NCI-H1048 (cell line): ENCODE data around the gene YJEFN3.

ENCODE experiments used
- DNase-seq: peaks from one replicate; lab custom pipeline; 2025; lab: John Stamatoyannopoulos, UW

The YJEFN3 gene

DNA sequence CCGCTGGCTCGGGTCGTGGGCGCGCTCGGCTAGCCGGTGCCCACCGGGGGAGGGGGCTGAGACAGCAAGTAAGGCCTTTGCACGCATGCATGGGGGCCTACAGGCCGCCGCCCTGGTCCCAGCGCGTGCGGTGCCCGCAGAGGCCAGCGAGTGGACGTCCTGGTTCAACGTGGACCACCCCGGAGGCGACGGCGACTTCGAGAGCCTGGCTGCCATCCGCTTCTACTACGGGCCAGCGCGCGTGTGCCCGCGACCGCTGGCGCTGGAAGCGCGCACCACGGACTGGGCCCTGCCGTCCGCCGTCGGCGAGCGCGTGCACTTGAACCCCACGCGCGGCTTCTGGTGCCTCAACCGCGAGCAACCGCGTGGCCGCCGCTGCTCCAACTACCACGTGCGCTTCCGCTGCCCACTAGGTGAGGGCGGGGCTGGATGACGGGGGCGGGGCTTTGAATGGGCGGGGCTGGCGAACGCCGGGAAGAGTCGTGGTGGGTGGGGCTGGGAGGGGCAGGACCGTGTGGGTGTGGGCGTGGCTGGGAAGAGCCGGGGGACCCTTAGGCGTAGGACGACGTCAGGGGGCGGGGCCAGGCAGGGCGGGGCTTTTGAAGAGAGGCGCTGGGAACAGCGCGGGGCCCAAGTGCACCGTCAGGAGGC, 11.5 kb downstream of the YJEFN3 start:
- DNase-seq: peak; percentile 80

DNA sequence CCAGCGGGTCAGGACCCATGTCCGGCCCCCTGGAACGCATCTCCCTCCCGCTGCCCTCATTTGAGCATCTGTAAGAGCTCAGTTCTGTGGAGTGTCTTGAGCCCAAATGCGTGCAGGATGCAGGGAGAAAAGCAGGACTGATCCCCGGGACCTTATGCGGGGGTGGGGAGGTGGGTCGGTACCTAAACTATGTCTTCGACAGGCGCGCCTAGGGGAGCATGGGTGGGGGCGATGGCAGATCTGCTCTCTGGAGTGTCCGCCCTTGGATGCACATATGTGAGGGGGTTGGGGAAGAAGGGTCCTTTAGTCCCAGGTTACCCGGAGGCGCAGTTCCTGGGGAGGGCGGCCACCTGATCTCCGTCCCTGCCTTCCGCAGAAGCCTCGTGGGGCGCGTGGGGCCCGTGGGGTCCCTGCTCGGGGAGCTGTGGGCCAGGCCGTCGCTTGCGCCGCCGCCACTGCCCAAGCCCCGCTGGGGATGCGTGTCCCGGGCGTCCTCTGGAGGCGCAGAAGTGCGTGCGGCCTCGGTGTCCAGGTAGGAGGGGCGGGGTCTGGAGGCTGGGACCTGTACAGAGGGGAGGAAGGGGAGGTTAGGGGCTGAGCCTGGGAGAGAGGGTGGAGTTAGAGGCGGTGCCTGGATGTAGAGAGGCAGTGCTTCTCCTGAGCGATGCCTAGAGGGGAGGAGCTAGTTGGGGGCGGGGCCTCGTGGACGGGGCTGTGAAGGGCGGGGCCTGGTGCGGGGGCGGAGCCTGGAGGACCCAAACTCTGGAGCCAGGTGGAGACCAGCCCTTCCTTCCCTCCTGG, 12.2 kb downstream of the YJEFN3 start:
- no peak for DNase-seq

DNA sequence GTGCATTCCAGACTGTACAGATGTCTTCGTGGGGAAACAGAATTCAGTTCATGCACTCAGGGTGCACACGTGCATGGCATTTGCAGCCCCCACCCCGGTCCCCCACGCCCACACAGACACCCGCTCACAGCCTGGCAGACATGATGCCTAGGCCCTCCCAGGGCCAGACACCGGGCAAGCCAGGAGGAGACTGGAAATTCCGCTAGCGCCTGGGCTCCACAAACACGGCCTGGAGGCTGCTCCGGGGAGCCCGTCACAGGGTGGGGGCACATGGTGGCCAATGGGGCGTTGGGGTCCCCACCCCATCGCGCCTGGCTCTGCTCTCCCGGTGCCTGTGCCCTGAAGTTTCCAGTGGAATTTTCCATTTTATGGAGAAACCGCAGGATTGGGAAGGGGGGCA, 12.9 kb downstream of the YJEFN3 start:
- DNase-seq: no peak

DNA sequence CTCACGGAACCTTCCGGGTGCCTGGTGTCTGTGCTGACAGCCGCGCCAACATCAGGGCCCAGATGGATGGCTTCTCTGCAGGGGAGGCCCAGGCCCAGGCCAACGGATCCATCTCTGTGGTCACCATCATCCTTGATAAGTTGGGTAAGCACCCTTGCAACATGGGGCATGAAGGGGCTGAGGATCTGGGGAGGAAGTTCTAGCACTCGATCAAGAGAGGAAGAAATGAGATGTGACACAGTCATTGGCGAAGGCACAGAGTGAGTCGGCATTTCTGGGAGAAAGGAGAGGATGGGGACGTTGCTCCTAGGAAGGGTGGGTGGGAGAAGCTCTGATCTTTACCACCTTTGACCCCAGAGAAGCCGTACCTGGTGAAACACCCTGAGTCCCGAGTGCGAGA, 13.8 kb downstream of the YJEFN3 start:
- DNase-seq: no peak

DNA sequence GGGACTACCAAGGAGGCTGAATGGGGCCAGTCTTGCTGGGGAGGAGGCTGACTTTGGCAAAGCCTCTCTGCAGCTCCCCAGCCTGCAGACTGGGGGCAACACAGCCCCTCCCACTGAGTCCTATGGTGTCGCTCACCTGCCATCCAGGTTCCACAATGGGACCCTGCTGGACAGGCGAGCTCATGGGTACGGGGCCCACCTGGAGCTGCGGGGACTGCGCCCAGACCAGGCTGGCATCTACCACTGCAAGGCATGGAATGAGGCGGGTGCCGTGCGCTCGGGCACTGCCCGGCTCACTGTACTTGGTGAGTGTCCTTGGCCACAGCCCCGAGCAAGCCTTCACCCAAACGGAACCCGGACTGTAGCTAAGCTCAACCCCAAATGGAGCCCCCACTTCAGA, 14.4 kb downstream of the YJEFN3 start:
- DNase-seq: no peak

DNA sequence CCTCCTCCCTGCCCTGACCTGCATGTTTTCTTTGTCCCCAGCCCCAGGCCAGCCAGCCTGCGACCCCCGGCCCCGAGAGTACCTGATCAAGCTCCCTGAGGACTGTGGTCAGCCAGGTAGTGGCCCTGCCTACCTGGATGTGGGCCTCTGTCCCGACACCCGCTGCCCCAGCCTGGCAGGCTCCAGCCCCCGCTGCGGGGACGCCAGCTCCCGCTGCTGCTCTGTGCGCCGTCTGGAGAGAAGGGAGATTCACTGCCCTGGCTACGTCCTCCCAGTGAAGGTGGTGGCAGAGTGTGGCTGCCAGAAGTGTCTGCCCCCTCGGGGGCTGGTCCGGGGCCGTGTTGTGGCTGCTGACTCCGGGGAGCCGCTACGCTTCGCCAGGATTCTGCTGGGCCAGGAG, 14.9 kb downstream of the YJEFN3 start:
- no peak for DNase-seq

DNA sequence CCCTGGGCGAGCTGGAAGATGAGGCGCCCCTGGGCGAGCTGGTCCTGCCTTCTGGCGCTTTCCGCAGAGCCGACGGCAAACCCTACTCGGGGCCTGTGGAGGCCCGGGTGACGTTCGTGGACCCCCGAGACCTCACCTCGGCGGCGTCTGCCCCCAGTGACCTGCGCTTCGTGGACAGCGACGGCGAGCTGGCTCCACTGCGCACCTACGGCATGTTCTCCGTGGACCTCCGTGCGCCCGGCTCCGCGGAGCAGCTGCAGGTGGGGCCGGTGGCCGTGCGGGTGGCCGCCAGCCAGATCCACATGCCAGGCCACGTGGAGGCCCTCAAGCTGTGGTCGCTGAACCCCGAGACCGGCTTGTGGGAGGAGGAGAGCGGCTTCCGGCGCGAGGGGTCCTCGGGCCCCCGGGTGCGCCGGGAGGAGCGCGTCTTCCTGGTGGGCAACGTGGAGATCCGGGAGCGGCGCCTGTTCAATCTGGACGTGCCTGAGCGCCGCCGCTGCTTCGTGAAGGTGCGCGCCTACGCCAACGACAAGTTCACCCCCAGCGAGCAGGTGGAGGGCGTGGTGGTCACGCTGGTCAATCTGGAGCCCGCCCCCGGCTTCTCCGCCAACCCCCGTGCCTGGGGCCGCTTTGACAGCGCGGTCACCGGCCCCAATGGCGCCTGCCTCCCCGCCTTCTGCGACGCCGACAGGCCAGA, 15.7 kb downstream of the YJEFN3 start:
- DNase-seq: no peak

DNA sequence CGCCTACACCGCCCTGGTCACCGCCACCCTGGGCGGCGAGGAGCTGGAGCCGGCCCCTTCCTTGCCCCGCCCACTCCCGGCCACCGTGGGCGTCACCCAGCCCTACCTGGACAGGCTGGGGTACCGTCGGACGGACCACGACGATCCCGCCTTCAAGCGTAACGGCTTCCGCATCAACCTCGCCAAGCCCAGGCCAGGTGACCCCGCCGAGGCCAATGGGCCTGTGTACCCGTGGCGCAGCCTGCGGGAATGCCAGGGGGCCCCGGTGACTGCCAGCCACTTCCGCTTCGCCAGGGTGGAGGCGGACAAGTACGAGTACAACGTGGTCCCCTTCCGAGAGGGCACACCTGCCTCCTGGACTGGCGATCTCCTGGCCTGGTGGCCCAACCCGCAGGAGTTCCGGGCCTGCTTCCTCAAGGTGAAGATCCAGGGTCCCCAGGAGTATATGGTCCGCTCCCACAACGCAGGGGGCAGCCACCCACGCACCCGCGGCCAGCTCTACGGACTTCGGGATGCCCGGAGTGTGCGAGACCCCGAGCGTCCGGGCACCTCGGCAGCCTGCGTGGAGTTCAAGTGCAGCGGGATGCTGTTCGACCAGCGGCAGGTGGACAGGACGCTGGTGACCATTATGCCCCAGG, 16.4 kb downstream of the YJEFN3 start:
- DNase-seq: no peak

DNA sequence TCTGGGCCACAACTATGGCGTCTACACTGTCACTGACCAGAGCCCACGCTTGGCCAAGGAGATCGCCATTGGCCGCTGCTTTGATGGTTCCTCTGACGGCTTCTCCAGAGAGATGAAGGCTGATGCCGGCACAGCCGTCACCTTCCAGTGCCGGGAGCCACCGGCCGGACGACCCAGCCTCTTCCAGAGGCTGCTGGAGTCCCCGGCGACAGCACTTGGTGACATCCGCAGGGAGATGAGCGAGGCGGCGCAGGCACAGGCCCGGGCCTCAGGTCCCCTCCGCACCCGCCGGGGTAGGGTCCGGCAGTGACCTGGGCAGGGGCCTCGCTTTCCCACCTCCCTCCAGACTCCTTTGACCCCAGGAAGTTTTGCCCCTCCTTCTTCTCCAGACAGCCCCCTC, 17.0 kb downstream of the YJEFN3 start:
- DNase-seq: no peak

DNA sequence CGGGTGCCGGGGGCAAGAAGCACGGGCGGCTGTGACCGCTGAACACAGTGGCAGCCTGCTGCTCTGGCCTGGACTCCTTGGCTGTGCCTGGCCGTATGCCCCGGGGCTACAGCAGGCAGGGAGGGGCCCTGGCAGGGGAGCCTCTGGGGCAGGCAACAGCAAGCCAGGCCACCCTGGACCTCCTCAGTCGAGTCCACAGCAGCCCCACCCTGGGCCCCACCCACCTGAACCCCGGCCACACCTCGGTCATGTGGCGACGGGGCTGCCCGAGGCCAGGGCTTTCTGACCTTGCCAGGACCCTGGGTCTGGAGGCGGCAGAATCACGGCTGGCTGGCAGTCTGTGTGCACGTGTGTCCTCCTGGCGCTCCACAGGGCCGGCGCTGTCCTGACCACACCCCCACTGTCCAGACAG, 18.0 kb downstream of the YJEFN3 start:
- no peak for DNase-seq

DNA sequence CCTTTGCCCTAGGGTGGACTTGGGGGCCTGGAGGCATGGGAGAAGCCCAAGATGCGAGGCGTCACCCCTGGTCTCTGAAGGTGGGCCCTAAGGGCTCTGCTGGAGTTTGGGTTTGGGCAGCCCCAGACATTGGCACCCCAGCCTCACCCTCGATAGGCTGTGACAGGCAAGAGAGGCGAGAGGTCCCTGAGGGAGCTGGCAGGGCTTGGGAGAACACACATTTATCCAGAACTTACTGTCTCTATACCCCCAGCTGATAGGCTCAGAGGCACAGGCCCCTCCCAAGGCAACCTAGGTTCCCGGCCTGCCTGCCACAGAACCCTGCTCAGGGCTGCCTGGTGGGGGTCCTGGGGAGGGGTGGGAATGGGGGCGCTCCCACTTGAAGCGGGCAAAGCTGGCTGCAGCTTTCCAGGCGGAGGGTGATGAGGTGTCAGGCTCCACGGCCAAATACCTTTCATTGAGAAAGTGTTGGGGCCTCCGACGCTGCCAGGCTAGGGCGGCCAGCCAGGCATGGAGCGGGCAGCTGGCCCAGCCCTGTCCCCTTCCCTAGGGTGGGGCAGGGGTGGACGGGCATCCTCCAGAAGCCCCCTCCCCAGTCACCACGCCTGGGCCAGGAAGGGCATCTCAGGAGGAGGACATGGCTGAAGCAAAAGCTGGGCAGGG, 19.1 kb downstream of the YJEFN3 start:
- DNase-seq: no peak

DNA sequence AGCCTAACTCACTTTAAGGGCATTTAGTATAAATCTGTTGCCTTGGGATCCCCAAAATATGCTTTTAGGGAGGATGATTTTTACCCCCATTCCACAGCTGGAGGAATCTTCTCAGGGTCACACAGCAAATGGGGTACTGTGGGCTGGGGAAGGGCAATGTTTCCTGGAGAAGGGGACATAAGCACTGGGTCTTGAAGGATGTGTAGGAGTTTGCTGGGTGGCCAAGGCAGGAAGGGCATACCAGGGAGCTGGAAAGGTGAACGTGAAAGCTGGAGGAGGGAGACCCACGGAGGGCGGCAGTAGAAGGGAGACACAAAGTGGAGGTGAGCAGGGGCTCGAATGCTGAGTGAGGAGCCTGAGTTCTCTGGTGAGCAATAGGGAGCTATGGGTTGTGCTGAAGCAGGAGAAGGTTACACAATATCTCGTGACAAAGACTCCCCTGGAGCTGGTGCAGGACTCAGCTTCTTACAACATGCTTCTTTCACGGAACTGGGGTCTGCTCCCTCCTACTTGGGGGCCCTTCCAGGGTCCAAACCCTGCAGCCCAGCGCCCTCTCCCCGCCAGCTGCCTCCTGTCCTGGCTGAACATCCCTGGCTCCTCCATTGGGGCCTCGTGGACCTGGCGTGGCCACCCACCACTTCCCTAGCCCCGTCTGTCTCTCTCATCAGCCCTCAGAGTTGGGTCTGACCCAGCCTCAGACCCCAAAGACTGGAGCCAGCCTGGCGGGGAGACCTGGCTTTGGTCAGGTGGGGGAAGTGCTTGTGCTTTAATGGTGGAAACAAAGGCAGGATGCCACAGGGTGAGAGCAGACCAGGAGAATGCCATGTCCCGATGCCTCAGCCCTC, 20.4 kb downstream of the YJEFN3 start:
- no peak for DNase-seq

DNA sequence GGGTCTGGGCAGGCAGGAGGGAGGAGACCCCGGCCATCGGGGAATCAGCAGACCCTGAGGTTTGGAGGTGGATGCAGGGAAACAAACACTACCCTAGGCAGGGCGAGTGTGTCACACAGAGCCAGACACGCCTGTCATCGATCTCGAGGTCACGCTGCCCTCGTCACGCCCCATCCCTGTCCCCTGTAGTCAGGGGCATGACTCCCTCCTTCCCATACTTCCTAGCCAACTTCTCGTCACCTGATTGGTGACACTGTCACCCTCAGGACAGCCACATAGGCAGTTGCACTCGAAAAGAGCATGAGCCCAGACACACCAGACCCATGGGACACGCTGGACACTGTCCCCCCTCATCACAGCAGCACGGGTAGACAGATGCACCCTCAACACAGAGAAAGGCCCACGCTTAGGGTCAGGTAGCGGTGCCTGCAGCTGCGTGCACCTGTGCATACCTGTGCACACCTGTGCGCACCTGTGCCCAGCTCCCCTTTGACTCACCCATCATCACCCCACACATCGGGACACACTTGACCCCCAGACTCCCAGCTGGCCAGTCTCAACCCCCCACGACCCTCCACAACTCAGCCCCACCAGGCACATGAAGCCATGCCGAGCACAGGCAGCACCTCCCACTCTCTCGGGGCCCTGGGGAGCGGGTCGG, 21.2 kb downstream of the YJEFN3 start:
- no peak for DNase-seq

DNA sequence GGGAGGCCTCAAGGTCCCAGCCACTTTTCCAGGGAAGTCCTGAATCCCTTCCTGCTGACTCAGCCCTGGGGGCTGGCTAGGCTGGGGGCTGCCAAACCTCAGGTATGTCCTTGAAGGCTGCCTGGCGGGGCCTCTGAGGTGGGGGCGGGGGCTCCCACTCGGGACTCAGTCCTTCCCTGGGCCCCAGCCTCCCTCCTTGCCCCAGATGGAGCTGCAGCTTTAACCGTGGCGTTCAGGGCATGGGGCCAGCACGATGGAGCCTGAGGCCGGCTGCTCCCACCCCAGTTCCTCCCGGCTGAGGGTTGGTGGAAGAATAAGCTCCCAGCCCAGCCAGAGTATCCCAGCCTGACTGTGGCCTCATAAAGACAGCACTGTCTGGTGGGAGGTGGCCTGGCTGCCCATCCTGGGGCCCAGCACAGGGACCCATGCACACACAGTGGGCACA, 21.8 kb downstream of the YJEFN3 start:
- DNase-seq: no peak

DNA sequence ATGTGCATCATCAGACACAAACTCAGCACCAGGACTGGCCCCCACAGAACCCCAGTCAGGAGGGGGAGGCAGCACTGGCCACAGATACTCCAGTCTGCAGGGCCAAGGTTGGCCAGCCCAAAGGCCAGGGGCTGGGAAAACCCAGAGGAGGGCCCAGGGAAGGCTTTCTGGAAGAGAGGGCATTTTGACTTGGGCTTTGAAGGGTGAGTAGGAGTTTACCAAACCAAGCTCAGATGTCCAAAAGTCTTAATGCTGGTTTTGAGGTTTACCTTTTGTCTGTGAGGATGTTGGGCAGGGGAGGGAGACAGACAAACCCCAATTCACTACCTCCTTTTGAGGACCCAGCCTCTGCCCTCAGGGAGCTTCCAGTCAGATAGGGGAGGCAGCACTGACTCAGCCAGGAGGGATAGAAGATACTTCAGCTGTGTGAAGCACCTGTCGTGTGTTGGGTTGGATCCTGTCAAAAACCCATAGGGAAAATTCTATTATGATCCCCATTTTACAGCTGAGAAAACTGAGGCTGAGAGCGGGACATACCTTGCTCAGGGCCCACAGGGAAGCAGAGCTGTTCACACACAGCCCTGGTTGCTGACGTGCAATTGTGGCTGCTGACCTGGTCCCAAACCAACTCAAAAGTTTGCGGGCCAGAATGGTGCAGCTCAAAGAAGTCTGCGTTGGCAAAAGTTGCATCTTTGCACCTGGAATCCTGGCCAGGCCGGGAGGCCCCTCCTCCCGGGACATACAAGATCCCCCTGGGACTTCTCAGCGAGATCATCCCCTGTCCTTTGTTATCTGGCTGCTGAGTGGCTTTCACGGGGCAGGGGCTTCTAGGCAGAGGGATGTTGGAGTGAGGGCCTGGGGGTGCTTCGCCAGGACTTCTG, 22.5 kb downstream of the YJEFN3 start:
- no peak for DNase-seq

DNA sequence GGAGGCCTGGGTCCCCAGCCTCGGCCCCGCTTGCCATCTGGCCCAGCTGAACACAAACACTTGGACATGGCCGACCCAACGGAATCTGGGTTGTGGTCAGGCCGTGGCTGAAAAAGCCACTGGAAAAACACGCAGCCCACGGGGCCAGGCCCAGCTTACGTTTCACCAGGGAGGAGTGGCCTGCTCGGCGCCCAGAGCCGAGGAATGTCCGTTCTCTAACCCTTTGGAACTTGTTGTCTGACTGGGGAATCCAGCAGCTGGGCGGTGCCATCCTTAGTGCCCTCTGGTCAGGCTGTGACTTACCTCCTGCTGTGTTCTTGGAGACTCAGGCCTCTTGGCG, 23.1 kb downstream of the YJEFN3 start:
- no peak for DNase-seq

DNA sequence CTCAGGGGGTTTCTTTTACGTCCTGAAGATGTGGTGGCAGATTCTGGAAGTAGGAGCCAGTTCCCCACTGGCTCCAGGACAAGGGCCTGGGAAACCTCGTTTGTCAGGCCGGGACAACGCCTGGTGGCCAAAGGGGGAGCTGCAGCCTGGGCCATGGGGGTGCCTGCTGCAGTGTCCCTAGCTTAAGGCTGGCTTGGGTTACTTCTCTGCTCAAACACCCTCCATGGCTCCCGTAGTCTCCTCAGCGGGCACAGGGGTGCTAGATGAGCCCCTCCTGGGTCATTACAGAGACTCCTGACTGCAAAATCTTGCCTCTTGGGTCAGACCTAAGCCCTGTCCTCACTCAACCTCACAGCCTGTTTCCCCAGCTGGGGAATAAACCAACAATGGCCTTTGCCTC, 24.1 kb downstream of the YJEFN3 start:
- DNase-seq: no peak

DNA sequence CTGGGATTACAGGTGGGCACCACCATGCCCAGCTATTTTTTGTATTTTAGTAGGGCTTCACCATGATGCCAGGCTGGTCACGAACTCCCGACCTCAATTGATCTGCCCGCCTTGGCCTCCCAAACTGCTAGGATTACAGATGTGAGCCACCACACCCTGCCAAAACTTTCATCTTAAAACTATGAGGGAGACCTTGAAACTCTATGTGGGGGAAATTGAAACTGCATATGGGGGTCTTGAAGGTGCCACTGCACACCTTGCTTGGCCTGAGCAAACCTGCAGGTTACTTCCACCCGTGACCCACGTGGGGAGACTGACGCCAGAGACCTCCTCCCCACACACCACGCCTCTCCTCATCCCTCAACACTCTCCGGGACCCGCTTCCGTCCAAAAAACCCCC, 25.0 kb downstream of the YJEFN3 start:
- DNase-seq: no peak
